Bronchial epithelial cell (primary cell): ENCODE data around the gene WDR45B. TPM values are rescaled to one million over a fixed set of nuclear protein-coding genes. Genes with fewer than 3 reads are reported as not detected.

ENCODE experiments used
- DNase-seq: peaks from one replicate; pipeline ENCODE4 v3.0.0-alpha.2; 2010; ENCODE audit warnings: low read depth
- FAIRE-seq: peaks from 2 replicates; lab custom pipeline; 2011; peaks lifted over from hg19 to GRCh38; lab: Jason Lieb, UNC
- H3K27me3 ChIP-seq: 2 replicates; pipeline ENCODE4 v1.5.1; 2011; ENCODE audit warnings: low read length; ENCODE audit not compliant: control insufficient read depth, insufficient read depth
- H3K36me3 ChIP-seq: 2 replicates; pipeline ENCODE4 v1.5.1; 2011; ENCODE audit warnings: low read length; ENCODE audit not compliant: control insufficient read depth, insufficient read depth
- H3K4me3 ChIP-seq: 2 replicates; pipeline ENCODE4 v1.5.1; 2011; ENCODE audit warnings: mild to moderate bottlenecking, low read depth, low read length, control low read depth
- total RNA-seq: library from RNA; depleted of rRNA; stranded (reverse); fragments of >200 nt; gene quantifications from 2 replicates; pipeline ENCODE4 v1.2.1, GENCODE V29; 2014
- TF ChIP-seq, protein P1 (sequence below): IDR thresholded peaks from 2 replicates; pipeline ENCODE4 v1.5.1; 2011; ENCODE audit warnings: mild to moderate bottlenecking, moderate library complexity, low read length, control low read depth, inconsistent platforms; ENCODE audit not compliant: insufficient read depth, severe bottlenecking

WDR45B gene
- total RNA-seq, 1 donor from 2014 or later: 90.8 TPM

GRCh38 chr17:82636626-82637598 is 11.3 kb downstream of the WDR45B start:
- FAIRE-seq (peak; percentile 40), DNase-seq (peak; percentile 87)
- Histone ChIP-seq H3K4me3 (no peak overlapping the region), H3K27me3 (no peaks in the 10 kb centered on the region), H3K36me3 (peaks cover 10% of the 10 kb centered on the region)
- TF ChIP-seq, protein P1, sequence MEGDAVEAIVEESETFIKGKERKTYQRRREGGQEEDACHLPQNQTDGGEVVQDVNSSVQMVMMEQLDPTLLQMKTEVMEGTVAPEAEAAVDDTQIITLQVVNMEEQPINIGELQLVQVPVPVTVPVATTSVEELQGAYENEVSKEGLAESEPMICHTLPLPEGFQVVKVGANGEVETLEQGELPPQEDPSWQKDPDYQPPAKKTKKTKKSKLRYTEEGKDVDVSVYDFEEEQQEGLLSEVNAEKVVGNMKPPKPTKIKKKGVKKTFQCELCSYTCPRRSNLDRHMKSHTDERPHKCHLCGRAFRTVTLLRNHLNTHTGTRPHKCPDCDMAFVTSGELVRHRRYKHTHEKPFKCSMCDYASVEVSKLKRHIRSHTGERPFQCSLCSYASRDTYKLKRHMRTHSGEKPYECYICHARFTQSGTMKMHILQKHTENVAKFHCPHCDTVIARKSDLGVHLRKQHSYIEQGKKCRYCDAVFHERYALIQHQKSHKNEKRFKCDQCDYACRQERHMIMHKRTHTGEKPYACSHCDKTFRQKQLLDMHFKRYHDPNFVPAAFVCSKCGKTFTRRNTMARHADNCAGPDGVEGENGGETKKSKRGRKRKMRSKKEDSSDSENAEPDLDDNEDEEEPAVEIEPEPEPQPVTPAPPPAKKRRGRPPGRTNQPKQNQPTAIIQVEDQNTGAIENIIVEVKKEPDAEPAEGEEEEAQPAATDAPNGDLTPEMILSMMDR: no peak

DNA sequence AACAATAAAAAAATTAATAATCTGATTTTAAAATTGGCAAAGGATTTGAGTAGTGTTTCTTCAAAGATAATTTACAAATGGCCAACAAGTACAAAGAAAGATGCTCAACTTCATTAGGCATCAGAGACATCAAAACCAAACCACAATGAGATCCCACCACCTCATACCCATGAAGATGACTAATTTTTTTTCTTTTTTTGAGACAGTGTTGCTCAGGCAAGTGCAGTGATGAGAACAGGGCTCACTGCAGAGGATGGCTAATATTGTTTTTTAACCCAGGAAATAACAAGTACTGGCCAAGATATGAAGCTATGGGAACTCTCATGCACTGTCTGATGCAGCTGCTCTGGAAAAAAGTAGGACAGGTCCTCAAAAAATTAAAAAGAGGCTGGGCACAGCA is 14.9 kb downstream of the WDR45B start:
- Histone ChIP-seq H3K36me3 (peaks cover 18% of the 10 kb centered on the region), H3K4me3 (no peak overlapping the region), H3K27me3 (no peaks in the 10 kb centered on the region)
- DNase-seq (no peak), FAIRE-seq (no peak)
- TF ChIP-seq, protein P1: no peak

- Histone ChIP-seq H3K27me3 (no peaks in the 10 kb centered on the region), H3K36me3 (peaks cover 18% of the 10 kb centered on the region), H3K4me3 (no peak overlapping the region)
- DNase-seq (no peak), FAIRE-seq (no peak)
- TF ChIP-seq, protein P1: no peak
These were observed 15.8 kb downstream of the WDR45B start for GRCh38 chr17:82632451-82632850.

DNA sequence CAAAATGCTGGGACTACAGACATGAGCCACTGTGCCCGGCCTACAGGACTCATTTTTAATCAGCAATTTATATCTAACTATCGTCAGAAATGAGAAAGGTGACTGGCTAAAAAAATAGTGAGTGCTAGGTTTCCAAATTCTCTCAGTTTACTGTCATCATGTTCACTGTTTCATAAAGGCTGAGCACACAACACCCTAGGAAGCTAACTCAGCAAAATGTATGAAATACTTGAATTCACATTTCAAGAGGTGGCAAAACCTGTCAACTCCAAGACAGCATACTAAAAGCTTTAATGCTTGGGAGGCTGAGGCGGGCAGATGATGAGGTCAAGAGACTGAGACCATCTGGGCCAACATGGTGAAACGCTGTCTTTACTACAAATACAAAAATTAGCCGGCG is 16.7 kb downstream of the WDR45B start:
- Histone ChIP-seq H3K36me3 (peaks cover 24% of the 10 kb centered on the region), H3K27me3 (no peaks in the 10 kb centered on the region), H3K4me3 (no peak overlapping the region)
- DNase-seq: no peak
- no peak for FAIRE-seq
- TF ChIP-seq, protein P1: no peak

GRCh38 chr17:82630212-82630611 is 18.0 kb downstream of the WDR45B start:
- peaks cover 24% of the 10 kb centered on the region for H3K36me3 ChIP-seq
- no peak for FAIRE-seq

More at GRCh38 chr17:82630212-82630611, 18.0 kb downstream of the WDR45B start:
- TF ChIP-seq, protein P1: no peak
- no peak for DNase-seq
- no peaks in the 10 kb centered on the region for H3K27me3 ChIP-seq
- H3K4me3 ChIP-seq: no peak overlapping the region
